Mammary epithelial cell (primary cell): ENCODE results near the gene FIGN.

Source experiments
- CTCF ChIP-seq, 2 donors: IDR thresholded peaks in 1 of 2; conservative IDR thresholded peaks in 1 of 2; 2 replicates each; pipeline ENCODE4 v1.5.1; 2011 to 2012; ENCODE audit warnings: inconsistent platforms in 2 of 2, low read length in 2 of 2, mild to moderate bottlenecking in 2 of 2, control low read depth in 1 of 2, low read depth in 1 of 2; ENCODE audit not compliant: insufficient read depth in 1 of 2; ENCODE audit errors: extremely low read depth in 1 of 2
- EZH2 ChIP-seq: IDR thresholded peaks from 2 replicates; pipeline ENCODE4 v1.6.1; 2012; ENCODE audit warnings: low read length, inconsistent platforms, borderline replicate concordance

- TF ChIP-seq CTCF (conservative IDR thresholded peaks at IDR 0.05 in 1 of 2, IDR thresholded peaks at IDR 0.05 in 1 of 2; ENCODE audit: extremely low read depth in 1 of 2, insufficient read depth in 1 of 2, low read depth in 1 of 2, low read length in 2 of 2) = no peak
- TF ChIP-seq EZH2 = no peak
Observed at GRCh38 chr2:163715668-163716067, 20.1 kb downstream of the FIGN start.
